Measurements from ENCODE around the gene SRSF5.

SRSF5 gene

DNA sequence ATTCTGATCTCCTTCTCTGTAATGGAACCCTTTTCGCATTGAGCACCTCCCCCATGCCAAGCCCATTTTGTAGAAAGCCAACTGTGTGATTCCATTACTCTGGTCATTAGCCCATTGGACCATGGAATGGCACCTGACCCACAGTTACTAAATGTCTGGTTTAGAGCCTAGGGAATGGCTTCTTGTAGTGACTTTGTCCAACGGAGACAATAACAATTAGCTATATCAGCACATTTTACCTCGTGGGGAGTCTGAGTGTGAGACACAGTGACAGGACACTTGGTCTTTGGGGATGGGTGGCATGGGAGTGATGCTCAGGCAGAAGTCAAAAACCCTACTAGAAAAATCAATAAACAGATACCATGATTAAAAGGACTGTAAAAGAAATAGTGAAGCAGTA is 19.7 kb downstream of the SRSF5 start:
- Histone ChIP-seq H3K27me3 (ENCODE audit: control insufficient read depth in 3 of 3, insufficient read depth in 3 of 3, low read depth in 1 of 3, low read length in 3 of 3) (no peaks in the 10 kb centered on the region), H3K9me3 (replicated peaks in 1 of 2; ENCODE audit: control insufficient read depth in 2 of 2, insufficient read depth in 1 of 2, low read depth in 1 of 2, low read length in 2 of 2) (no peaks in the 10 kb centered on the region), H3K27ac (replicated peaks; ENCODE audit: low read length) (no peak overlapping the region)

GRCh38 chr14:69789118-69789640 is 22.2 kb downstream of the SRSF5 start:
- DNase-seq (ENCODE audit: low spot score), result no peak
- H3K23ac ChIP-seq (ENCODE audit: low read depth, low read length, poor library complexity), result no peak overlapping the region
- no peak overlapping the region for H2AK5ac ChIP-seq (ENCODE audit: low read depth, low read length)
- H2BK15ac ChIP-seq (ENCODE audit: low read length), result no peak overlapping the region
- H3K18ac ChIP-seq (ENCODE audit: low read length), result no peak overlapping the region
- no peak overlapping the region for H2BK5ac ChIP-seq (ENCODE audit: low read length)
- H4K8ac ChIP-seq (ENCODE audit: low read depth, low read length), result no peak overlapping the region
- no peak overlapping the region for H2AFZ ChIP-seq (ENCODE audit: low read length)
- H3K9ac ChIP-seq (ENCODE audit: low read depth, low read length, poor library complexity), result no peak overlapping the region
- no peak overlapping the region for H3K14ac ChIP-seq (ENCODE audit: low read length)
- no peaks in the 10 kb centered on the region for H3K4me1 ChIP-seq (ENCODE audit: control insufficient read depth in 2 of 2, insufficient read depth in 1 of 2, low read depth in 1 of 2, low read length in 2 of 2)
- H3K4me2 ChIP-seq (ENCODE audit: insufficient read depth, low read length, poor library complexity, severe bottlenecking), result no peak overlapping the region
- H3K79me1 ChIP-seq (ENCODE audit: low read depth, low read length), result no peaks in the 10 kb centered on the region
- no peak overlapping the region for H2BK120ac ChIP-seq (ENCODE audit: low read depth, low read length)
- H4K91ac ChIP-seq (ENCODE audit: low read depth, low read length, poor library complexity), result no peak overlapping the region
- H3K27ac ChIP-seq (replicated peaks; ENCODE audit: low read length), result no peak overlapping the region
- no peak overlapping the region for H3K4me3 ChIP-seq (ENCODE audit: low read length in 2 of 2)
- no peaks in the 10 kb centered on the region for H3K9me3 ChIP-seq (replicated peaks in 1 of 2; ENCODE audit: control insufficient read depth in 2 of 2, insufficient read depth in 1 of 2, low read depth in 1 of 2, low read length in 2 of 2)
- no peak overlapping the region for H2BK12ac ChIP-seq (ENCODE audit: low read length)
- H3K27me3 ChIP-seq (ENCODE audit: control insufficient read depth in 3 of 3, insufficient read depth in 3 of 3, low read depth in 1 of 3, low read length in 3 of 3), result no peaks in the 10 kb centered on the region
- H3K36me3 ChIP-seq (replicated peaks in 1 of 2; ENCODE audit: control insufficient read depth in 2 of 2, insufficient read depth in 2 of 2, low read length in 2 of 2), result no peaks in the 10 kb centered on the region
- H3K4ac ChIP-seq (ENCODE audit: low read length), result no peak overlapping the region

More for the DNA sequence above, 19.7 kb downstream of the SRSF5 start:
- H2AFZ ChIP-seq (ENCODE audit: low read length), result no peak overlapping the region
- no peak overlapping the region for H2AK5ac ChIP-seq (ENCODE audit: low read depth, low read length)
- no peak overlapping the region for H3K23ac ChIP-seq (ENCODE audit: low read depth, low read length, poor library complexity)
- no peak overlapping the region for H2BK12ac ChIP-seq (ENCODE audit: low read length)
- H3K18ac ChIP-seq (ENCODE audit: low read length), result no peak overlapping the region
- no peak overlapping the region for H3K14ac ChIP-seq (ENCODE audit: low read length)
- no peaks in the 10 kb centered on the region for H3K4me1 ChIP-seq (ENCODE audit: control insufficient read depth in 2 of 2, insufficient read depth in 1 of 2, low read depth in 1 of 2, low read length in 2 of 2)
- WGBS, 2 donors (ENCODE audit: extremely low coverage in 2 of 2, insufficient read length in 2 of 2, insufficient replicate concordance in 1 of 2), result no CpG with 5 or more reads among the region's 3 CpGs
- DNase-seq (ENCODE audit: low spot score), result no peak
- H4K91ac ChIP-seq (ENCODE audit: low read depth, low read length, poor library complexity), result no peak overlapping the region
- H2BK120ac ChIP-seq (ENCODE audit: low read depth, low read length), result no peak overlapping the region
- no peak overlapping the region for H2BK15ac ChIP-seq (ENCODE audit: low read length)
- no peak overlapping the region for H3K4me3 ChIP-seq (ENCODE audit: low read length in 2 of 2)
- no peak overlapping the region for H2BK5ac ChIP-seq (ENCODE audit: low read length)
- H4K8ac ChIP-seq (ENCODE audit: low read depth, low read length), result no peak overlapping the region
- H3K36me3 ChIP-seq (replicated peaks in 1 of 2; ENCODE audit: control insufficient read depth in 2 of 2, insufficient read depth in 2 of 2, low read length in 2 of 2), result peaks cover 0 to under 1% of the 10 kb centered on the region in 2 donors
- no peak overlapping the region for H3K4ac ChIP-seq (ENCODE audit: low read length)
- no peak overlapping the region for H3K9ac ChIP-seq (ENCODE audit: low read depth, low read length, poor library complexity)
- H3K79me1 ChIP-seq (ENCODE audit: low read depth, low read length), result no peaks in the 10 kb centered on the region
- H3K4me2 ChIP-seq (ENCODE audit: insufficient read depth, low read length, poor library complexity, severe bottlenecking), result no peak overlapping the region

DNA sequence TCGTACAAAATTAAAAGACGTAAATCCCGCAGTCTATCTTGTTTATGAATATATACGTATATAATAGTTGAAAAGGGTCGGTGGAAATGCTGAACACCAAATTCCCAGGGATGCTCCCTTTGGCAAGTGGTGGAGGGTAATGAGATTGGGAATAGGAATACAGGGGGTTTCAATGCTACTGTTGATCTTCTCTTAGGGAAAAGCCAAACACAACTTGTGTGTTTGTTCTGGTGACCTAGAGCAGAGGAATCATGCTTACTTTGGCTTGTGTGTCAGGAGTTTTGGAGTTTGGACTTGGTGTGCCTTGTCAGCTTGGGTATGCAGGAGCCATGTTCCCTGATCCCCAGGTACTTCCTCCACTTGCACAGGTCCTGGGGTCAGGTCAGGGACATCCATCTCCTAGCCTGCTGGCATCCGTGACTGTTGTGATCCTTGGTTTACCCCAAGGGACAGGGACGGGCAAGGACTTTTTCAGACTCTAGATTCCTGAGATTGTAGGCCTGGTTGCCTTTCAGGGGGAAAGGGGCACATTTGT is 26.0 kb downstream of the SRSF5 start:
- no peak overlapping the region for H3K14ac ChIP-seq (ENCODE audit: low read length)
- H3K27me3 ChIP-seq (ENCODE audit: control insufficient read depth in 3 of 3, insufficient read depth in 3 of 3, low read depth in 1 of 3, low read length in 3 of 3), result peaks cover 0 to 4% (median 0%) of the 10 kb centered on the region in 3 experiments
- no peak overlapping the region for H3K4me2 ChIP-seq (ENCODE audit: insufficient read depth, low read length, poor library complexity, severe bottlenecking)
- no peaks in the 10 kb centered on the region for H3K36me3 ChIP-seq (replicated peaks in 1 of 2; ENCODE audit: control insufficient read depth in 2 of 2, insufficient read depth in 2 of 2, low read length in 2 of 2)
- H4K91ac ChIP-seq (ENCODE audit: low read depth, low read length, poor library complexity), result no peak overlapping the region
- no peak overlapping the region for H3K4ac ChIP-seq (ENCODE audit: low read length)
- H3K27ac ChIP-seq (replicated peaks; ENCODE audit: low read length), result no peak overlapping the region
- DNase-seq (ENCODE audit: low spot score), result no peak
- no peak overlapping the region for H3K9ac ChIP-seq (ENCODE audit: low read depth, low read length, poor library complexity)
- peaks cover 0 to 3% of the 10 kb centered on the region in 2 donors for H3K9me3 ChIP-seq (replicated peaks in 1 of 2; ENCODE audit: control insufficient read depth in 2 of 2, insufficient read depth in 1 of 2, low read depth in 1 of 2, low read length in 2 of 2)
- no peak overlapping the region for H2BK15ac ChIP-seq (ENCODE audit: low read length)
- no peak overlapping the region for H3K18ac ChIP-seq (ENCODE audit: low read length)
- no CpG with 5 or more reads among the region's 7 CpGs for WGBS, 2 donors (ENCODE audit: extremely low coverage in 2 of 2, insufficient read length in 2 of 2, insufficient replicate concordance in 1 of 2)
- no peak overlapping the region for H2BK120ac ChIP-seq (ENCODE audit: low read depth, low read length)
- H4K8ac ChIP-seq (ENCODE audit: low read depth, low read length), result no peak overlapping the region
- H2BK12ac ChIP-seq (ENCODE audit: low read length), result no peak overlapping the region
- H2AK5ac ChIP-seq (ENCODE audit: low read depth, low read length), result no peak overlapping the region
- H2AFZ ChIP-seq (ENCODE audit: low read length), result no peak overlapping the region
- H3K4me1 ChIP-seq (ENCODE audit: control insufficient read depth in 2 of 2, insufficient read depth in 1 of 2, low read depth in 1 of 2, low read length in 2 of 2), result peaks cover 0 to 4% of the 10 kb centered on the region in 2 donors
- no peak overlapping the region for H3K23ac ChIP-seq (ENCODE audit: low read depth, low read length, poor library complexity)
- no peak overlapping the region for H2BK5ac ChIP-seq (ENCODE audit: low read length)
- no peak overlapping the region for H3K4me3 ChIP-seq (ENCODE audit: low read length in 2 of 2)
- no peaks in the 10 kb centered on the region for H3K79me1 ChIP-seq (ENCODE audit: low read depth, low read length)

GRCh38 chr14:69794791-69795190 is 27.8 kb downstream of the SRSF5 start:
- Histone ChIP-seq H3K4me1 (ENCODE audit: control insufficient read depth in 2 of 2, insufficient read depth in 1 of 2, low read depth in 1 of 2, low read length in 2 of 2) (peaks cover 0 to 9% of the 10 kb centered on the region in 2 donors), H3K14ac (ENCODE audit: low read length) (no peak overlapping the region), H4K8ac (ENCODE audit: low read depth, low read length) (no peak overlapping the region), H3K27ac (replicated peaks; ENCODE audit: low read length) (no peak overlapping the region), H3K36me3 (replicated peaks in 1 of 2; ENCODE audit: control insufficient read depth in 2 of 2, insufficient read depth in 2 of 2, low read length in 2 of 2) (no peaks in the 10 kb centered on the region), H2BK5ac (ENCODE audit: low read length) (no peak overlapping the region), H3K9ac (ENCODE audit: low read depth, low read length, poor library complexity) (no peak overlapping the region), H3K9me3 (replicated peaks in 1 of 2; ENCODE audit: control insufficient read depth in 2 of 2, insufficient read depth in 1 of 2, low read depth in 1 of 2, low read length in 2 of 2) (peaks cover 0 to 3% of the 10 kb centered on the region in 2 donors), H2BK12ac (ENCODE audit: low read length) (no peak overlapping the region), H3K79me1 (ENCODE audit: low read depth, low read length) (no peaks in the 10 kb centered on the region), H2BK15ac (ENCODE audit: low read length) (no peak overlapping the region), H2AFZ (ENCODE audit: low read length) (no peak overlapping the region), H3K4ac (ENCODE audit: low read length) (no peak overlapping the region), H2AK5ac (ENCODE audit: low read depth, low read length) (no peak overlapping the region), H2BK120ac (ENCODE audit: low read depth, low read length) (no peak overlapping the region), H4K91ac (ENCODE audit: low read depth, low read length, poor library complexity) (no peak overlapping the region), H3K4me3 (ENCODE audit: low read length in 2 of 2) (no peak overlapping the region), H3K18ac (ENCODE audit: low read length) (no peak overlapping the region), H3K23ac (ENCODE audit: low read depth, low read length, poor library complexity) (no peak overlapping the region), H3K4me2 (ENCODE audit: insufficient read depth, low read length, poor library complexity, severe bottlenecking) (no peak overlapping the region), H3K27me3 (ENCODE audit: control insufficient read depth in 3 of 3, insufficient read depth in 3 of 3, low read depth in 1 of 3, low read length in 3 of 3) (peaks cover 0 to 4% (median 0%) of the 10 kb centered on the region in 3 experiments)
- WGBS, 2 donors (ENCODE audit: extremely low coverage in 2 of 2, insufficient read length in 2 of 2, insufficient replicate concordance in 1 of 2), result no CpG with 5 or more reads among the region's 3 CpGs
- DNase-seq (ENCODE audit: low spot score), result no peak

All from neuronal stem cell (in vitro differentiated cells).